ENCODE data around the gene UBA6.

GRCh38 chr4:67651536-67651935, 49.4 kb downstream of the UBA6 start:
- TF ChIP-seq CTCF (conservative IDR thresholded peaks at IDR 0.05) (no peak), ZFX (IDR thresholded peaks at IDR 0.05) (no peak)

All from C4-2B (cell line).